T follicular helper cell (primary cell): ENCODE data around the gene ZNF668.
"Not testable (repeated sequence)": the region's sequence is repeated elsewhere in the genome, so short reads cannot be mapped to it uniquely, and the experiment has no call there.

Experiments used
- DNase-seq: peaks from one replicate; pipeline ENCODE4 v3.0.0-alpha.2; 2020; ENCODE audit warnings: low read depth

Gene ZNF668

GRCh38 chr16:31013292-31013691 is 60.7 kb downstream of the ZNF668 start:
- not testable (repeated sequence) for DNase-seq

- not testable (repeated sequence) for DNase-seq
Measured at GRCh38 chr16:31011815-31012214, 62.2 kb downstream of the ZNF668 start.
